GM18520 (cell line): ENCODE results near the gene KRT85.
A peak's percentile ranks its signal among the peaks of the same experiment; 100 is the strongest.
"Not testable (repeated sequence)": the region's sequence is repeated elsewhere in the genome, so short reads cannot be mapped to it uniquely, and the experiment has no call there.

Experiments
- ATAC-seq: cut with Tn5 transposase; IDR thresholded peaks from one replicate; pipeline ENCODE4 v1.9.1; 2021; ENCODE audit not compliant: unreplicated experiment

The KRT85 gene

DNA sequence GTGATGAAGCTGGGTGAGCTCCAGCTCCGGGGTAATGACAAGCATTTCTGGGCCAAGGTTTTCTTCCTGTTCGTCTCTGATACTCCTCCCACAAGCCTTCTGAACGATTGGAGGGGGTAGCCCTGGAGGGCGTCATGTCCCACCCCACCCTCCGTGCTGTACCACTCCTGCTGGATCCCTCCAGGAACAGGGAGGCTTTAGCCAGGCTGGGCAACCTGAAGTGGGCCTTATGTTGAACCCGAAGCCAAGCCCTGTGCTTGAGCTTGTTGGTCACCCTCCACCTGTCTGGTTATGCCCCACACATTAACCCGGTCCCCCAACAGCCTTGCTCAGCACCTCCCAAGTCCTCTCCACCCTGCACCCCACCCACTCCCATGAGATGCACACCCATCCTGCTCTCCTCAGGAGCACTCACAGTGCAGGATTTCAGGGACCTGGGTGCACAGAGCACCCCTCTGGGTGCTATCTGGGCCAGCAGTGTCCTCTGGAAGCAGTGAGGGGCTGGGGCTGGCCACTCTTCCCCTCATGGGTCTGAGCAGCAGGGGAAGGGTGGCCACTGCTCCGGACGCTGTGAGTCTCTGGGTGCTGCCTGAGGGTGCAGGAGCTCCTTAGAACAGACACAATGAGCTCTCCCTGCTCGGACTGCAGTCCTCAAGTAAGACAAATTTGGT is 39.3 kb downstream of the KRT85 start:
- no peak for ATAC-seq

DNA sequence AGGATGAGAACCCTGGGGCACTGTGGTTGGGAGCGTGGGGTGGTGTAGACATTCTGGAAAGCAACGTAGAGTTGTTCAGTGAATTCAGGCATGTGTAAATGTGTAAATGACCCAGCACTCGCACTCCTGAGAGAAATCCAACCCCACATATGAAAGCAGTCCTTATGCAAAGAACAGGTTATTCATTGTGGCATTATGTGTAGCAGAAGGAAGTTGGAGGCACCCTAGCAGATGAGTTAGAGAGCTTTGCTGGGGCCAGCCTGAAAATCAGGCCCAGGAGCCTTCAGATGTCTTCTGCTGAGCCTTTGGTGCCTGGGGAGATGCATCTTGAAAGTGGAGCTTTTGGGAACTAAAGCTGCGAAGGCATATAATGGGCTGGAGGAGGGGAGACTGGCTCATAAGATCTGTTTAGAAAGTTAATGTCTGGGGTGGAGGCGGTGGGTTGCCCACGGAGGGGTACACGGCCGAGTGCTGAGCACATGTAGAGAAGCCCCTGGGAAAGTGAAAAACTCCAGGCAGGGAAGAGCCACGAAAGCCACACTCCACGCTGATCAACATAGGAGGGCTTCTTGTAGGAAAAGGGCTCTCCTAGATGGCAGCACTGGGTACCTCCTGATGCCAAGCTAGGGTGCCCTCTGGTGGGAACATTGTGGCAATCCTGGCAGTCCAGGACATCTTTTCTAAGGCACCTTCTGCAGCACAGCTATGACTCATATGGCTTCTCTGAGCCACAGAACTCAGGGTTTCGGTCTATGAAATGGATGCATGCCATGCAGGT is 40.0 kb downstream of the KRT85 start:
- peak; percentile 88 for ATAC-seq

DNA sequence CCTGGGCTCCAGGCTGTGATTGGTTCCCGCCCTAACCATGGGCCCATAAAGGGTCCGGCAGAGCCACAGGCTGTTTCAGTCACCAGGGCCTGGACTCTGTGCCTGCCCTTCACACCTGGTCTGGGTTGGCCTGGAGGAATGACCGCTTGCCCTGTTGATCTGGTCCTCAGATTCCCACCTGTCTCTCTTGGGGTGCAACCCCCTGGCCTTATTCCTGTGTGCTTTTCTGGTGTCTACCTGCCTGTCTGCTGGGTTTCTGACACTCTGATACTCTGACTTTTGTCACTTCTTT is 43.2 kb downstream of the KRT85 start:
- no peak for ATAC-seq

DNA sequence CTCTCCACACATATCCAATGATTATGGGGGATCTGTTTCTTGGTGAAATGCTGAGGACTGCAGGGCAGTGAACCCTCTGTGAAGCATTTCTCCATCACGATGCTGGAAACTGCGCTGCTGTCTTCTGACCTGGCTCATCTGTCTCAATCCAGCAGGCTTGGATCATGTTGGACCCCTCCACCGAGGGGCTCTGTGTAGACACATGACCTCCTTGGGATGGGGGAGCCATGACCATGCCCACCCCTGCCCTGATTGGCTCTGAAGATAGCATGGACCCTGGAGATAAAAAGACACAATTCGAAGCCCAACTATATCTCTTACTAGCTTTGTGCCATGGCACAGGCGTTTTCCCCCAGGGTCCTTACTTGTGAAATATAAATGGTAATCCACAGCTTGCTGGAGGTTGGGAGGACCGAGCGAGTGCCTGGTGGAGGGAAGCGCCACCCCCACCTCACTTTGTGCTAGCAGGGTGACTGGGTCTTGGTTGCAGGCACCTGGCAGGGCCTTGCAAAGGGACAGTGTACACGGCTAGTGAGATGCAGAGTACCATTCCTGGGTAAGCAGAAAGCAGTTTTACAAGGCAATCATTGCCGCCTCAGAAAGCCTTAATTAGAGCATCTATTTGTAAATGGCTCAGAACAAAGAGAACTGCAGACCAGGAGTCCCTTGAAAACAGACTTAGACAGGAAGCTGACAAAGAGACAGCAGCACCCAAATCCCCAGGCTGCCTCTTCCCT is 43.7 kb downstream of the KRT85 start:
- ATAC-seq, result no peak

DNA sequence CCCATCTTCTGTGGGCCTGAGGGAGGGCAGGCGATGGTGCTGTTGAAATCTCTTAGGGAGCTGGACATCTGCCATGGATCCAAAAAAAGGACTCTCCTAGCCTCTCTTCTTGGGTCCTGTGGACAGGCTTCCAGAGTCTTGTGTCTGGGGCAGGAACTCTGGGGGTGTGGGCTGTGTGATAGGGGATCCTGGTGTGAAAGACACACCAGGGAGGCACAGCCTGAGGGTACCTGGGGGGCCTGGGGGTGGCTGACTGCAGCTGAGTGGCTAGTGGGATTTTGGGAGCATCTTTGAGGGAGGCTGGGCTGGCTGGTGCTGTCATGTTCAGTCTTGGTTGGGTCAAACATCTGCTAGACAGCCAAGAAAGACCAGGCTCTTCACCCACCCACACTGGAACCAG is 44.3 kb downstream of the KRT85 start:
- no peak for ATAC-seq

DNA sequence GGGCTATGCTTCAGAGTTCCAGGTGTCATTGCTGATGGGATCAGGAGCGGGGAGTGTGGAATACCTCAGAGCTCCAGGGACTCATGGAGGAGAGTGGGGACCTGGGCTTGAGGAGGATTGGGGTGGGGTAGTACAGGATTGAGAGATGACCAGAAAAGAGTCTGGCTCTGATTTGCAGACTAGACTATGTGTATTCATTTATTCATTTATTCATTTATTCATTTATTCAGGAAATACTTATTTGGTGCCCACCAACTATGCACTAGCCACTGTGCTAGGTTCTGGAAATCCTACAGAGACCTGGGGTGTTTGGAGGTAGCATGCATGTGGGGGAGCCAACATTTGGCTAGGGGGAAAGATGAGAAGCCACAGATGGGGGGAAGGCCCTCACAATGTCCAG is 45.2 kb downstream of the KRT85 start:
- no peak for ATAC-seq

GRCh38 chr12:52321418-52321817 is 45.9 kb downstream of the KRT85 start:
- no peak for ATAC-seq

DNA sequence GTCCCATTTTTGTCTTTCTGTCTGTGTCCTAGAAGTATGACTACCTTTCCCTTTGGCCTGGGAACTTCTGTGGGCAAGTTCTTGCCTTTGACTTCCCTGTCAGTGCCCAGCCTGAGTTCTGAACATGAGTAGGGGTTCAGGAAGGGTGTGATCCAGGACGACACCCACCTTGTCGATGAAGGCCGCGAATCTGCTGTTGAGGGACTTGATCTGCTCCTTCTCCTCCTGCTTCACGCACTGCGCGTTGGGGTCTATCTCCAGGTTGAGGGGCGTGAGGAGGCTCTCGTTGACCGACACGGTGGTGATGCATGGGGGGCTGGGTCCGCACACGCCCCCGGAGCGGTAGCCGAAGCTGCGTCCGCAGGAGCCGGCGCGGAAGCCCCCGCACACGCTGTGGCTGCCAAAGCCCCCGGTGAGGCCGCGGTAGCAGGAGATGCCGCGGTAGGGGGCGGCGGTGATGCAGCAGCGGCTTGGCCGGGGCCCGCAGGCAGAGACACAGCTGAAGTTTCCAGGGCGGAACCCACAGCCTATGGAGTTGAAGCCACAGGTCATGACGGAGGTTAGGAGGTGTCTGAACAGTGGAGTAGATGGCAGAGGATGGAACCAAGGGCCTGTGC is 46.4 kb downstream of the KRT85 start, which contains the start of gene KRT83:
Gene KRT83, minus strand, starts transcription at position 615 of the 617 bp plus-strand sequence. Its CDS starts 63 bp downstream, at position 552.
- ATAC-seq, result no peak

- ATAC-seq, result no peak
These were observed 48.2 kb downstream of the KRT85 start for GRCh38 chr12:52319097-52319496.

DNA sequence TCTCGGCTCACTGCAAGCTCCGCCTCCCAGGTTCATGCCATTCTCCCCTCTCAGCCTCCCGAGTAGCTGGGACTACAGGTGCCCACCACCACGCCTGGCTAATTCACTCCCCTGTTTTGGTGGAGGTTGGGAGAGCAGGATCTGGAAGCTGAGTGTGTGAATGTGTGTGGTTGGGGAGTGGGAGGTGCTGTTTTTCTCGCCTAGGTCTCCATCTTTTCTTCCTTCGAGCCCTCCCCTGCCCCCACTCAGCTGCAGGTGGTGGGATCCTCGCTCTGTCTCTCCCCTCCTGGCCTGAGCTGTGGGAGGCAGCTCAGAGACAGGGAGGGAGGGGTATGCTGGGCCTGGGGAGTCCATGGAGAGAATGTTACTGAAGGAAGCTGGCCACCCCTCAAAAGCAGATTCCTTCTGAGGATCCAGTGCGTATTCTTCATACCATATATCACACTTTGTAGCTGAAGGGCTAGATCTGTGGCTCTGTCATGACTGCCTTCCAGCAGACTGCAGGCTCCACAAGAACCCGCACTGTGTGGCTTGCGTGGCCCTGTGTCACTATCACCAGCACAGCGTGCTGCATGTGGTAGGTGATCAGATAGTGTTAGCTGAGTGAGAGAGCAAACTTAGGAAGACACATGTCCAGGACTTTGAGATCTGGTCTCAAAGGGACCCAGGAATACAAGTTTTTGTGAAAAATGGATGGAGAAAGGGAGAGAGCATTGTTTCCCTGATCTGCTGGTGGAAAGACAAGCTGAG is 48.9 kb downstream of the KRT85 start:
- ATAC-seq, result no peak

GRCh38 chr12:52317468-52318052 is 49.7 kb downstream of the KRT85 start:
- no peak for ATAC-seq

DNA sequence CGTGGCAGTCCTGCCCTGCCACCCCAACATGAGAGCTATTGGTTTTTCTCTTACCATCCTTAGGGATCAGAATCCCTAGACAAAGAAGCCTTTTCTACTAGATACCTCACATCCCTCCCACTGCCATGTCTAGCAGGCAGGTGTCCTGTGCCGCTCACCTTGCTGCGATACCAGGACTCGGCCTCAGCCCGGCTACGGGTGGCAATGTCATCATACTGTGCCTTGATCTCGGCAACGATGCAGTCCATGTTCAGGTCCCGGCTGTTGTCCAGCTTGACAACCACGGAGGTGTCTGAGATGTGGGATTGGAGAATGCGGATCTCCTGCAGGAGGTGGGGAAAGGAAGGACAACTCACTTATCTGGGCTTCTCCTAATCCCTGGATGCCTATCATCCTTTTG is 50.6 kb downstream of the KRT85 start:
- no peak for ATAC-seq

DNA sequence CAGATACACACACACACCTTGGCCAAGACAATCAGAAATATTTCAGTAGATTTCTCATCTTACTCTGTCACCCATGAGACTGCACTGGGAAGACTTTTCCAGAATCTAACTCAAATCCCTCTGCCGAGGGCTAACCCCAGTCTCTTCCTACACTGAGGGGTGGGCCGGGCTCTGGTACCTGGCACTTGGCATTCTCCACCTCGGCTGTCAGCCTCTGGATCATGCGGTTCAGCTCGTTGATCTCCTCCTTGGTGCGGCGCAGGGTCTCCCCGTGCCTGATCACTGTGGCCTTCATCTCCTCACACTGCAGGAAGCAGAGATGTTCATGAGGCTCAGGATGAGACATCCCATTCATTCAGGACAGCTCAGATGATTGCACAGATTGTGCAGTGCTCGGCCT is 51.0 kb downstream of the KRT85 start:
- ATAC-seq, result no peak

DNA sequence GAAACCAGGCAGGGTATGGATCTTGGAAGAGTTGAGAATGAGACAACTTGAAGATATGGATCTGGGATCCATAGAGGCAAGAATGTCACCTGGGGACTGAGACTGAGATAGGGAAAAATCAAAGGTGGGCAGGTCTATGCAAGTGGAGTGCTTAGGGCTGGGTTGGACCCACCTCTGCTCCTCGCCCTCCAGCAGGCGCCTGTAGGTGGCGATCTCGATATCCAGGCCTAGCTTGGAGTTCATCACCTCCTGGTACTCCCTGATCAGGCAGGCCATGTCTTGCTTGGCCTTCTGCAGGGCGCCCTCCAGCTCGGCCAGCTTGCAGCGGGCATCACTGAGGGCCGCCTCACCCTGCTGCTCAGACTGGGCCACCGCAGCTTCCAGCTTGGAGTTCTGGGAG is 51.6 kb downstream of the KRT85 start:
- ATAC-seq, result not testable (repeated sequence)

DNA sequence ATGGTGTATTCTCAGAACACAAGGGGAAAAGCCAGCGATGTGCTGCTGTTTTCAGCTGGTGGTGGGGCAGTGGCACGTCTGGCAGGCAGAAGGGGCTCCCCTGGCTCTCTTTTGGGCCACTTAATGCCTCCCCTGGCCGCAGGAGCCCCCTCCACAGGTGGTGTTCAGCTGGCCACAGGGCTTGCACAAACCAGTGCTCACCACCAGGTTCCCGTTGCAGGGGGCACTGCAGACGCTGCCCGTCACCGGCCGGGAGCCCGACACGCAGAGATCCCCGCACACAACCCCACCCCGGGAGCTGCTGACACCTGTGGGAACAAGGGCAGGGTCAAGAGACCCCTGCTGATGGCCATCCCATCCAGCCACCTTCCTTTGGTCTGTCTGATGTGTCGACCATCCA is 52.8 kb downstream of the KRT85 start:
- no peak for ATAC-seq

- ATAC-seq, result no peak
These were observed 53.4 kb downstream of the KRT85 start for GRCh38 chr12:52313926-52314325.

GRCh38 chr12:52313461-52313860 is 53.8 kb downstream of the KRT85 start:
- ATAC-seq, result no peak

DNA sequence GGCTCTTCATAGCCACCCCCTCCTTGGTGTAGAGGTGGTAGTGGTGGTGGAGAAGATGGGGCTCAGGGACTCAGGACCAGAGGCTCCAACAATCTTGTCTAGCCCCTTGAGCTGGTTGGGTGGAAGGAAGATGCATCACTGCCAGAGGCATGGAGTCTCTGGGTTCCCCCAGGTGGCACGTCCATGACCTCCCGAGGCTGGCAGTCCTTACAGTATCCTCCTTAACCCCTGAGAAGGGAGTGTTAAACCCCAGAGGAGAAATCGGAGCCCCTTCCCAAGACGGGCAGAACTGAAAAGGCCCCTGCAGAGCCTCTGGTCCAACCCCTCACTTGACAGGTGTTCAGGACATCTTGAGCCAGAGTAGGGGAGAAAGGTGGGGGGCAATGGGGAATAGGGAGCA is 55.2 kb downstream of the KRT85 start:
- ATAC-seq, result no peak

DNA sequence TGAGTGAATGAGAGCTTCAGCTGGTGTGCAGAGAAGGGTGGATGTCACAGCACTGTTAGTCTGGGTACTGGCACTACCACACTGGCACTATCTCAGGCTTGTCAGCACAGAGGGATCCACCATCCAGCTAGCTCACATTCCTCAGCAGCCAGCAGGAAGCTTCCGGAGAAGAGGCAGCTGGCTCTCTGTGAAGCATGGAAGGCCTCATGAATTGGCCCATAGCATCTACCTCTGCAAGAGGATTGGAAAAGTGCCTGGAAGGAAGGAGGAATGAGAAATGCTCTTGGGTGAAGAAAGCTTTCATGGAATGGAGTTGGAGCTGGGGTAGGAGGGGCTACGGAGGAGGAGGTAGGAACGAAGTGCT is 56.0 kb downstream of the KRT85 start:
- no peak for ATAC-seq

- ATAC-seq, result no peak
These were observed 56.5 kb downstream of the KRT85 start for GRCh38 chr12:52310622-52311284.
